Mucosa of rectum (tissue), 2 donors: ENCODE data around the gene PYDC2.

ENCODE experiments used
- H3K27ac ChIP-seq, 2 donors: one replicate each; pipeline ENCODE4 v1.7.0; 2013; ENCODE audit warnings: inconsistent platforms in 2 of 2, low read depth in 2 of 2, low read length in 2 of 2
- H3K27me3 ChIP-seq, 2 donors: one replicate each; pipeline ENCODE4 v1.7.0; 2013; ENCODE audit warnings: low read length in 2 of 2; ENCODE audit not compliant: control insufficient read depth in 2 of 2, insufficient read depth in 2 of 2
- H3K36me3 ChIP-seq, 2 donors: one replicate each; pipeline ENCODE4 v1.7.0; 2013; ENCODE audit warnings: low read length in 2 of 2; ENCODE audit not compliant: control insufficient read depth in 2 of 2, insufficient read depth in 2 of 2
- H3K4me1 ChIP-seq, 2 donors: one replicate each; pipeline ENCODE4 v1.7.0; 2013; ENCODE audit warnings: low read length in 2 of 2, mild to moderate bottlenecking in 1 of 2; ENCODE audit not compliant: control insufficient read depth in 2 of 2, insufficient read depth in 2 of 2
- H3K4me3 ChIP-seq, 2 donors: one replicate each; pipeline ENCODE4 v1.7.0; 2013; ENCODE audit warnings: low read length in 2 of 2
- H3K9ac ChIP-seq, 2 donors: one replicate each; pipeline ENCODE4 v1.7.0; 2013; ENCODE audit warnings: low read length in 2 of 2, low read depth in 1 of 2, mild to moderate bottlenecking in 1 of 2
- H3K9me3 ChIP-seq, 2 donors: one replicate each; pipeline ENCODE4 v1.7.0; 2013; ENCODE audit warnings: low read length in 2 of 2; ENCODE audit not compliant: control insufficient read depth in 2 of 2
- donor health status: healthy.
- donor health status: Normal muscosa, but diverticular disease.

PYDC2 gene

DNA sequence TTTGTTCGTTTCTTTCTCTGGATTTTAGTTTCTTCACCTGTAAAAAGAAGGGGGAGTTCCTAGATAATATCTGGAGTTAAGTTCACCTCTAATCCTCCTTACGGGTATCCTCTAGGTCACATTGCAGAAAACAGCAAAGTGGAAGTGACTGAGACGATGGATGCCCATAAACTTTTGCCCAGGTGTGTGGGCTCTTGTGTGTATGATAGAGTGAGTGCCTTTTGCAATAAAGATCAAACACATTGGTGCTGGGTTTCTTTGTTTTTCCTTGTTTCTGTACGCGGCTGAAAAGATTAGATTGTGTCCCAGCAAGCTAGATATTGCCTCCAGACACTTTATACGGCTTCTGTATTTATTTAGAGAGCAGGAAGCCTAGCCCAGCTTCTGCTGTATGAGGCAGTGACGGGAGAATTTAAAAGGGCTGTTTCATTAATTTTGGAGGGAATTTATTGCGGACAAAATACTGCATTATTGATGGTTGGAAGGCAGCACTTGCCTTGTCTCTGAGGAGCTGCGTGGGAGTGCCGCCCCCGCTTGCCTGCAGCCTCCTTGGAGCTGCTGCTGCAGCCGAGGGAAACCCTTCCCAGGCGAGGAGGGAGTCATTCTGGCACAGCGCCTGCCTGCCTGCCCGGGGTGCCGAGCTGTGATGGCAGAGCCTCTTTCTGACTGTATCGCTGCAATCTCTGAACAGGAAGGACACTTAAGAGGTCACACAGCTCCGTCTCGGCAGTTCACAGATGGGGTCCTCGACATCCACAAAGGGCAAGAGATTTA lies 38.5 kb downstream of the PYDC2 start:
- no peaks in the 10 kb centered on the region for H3K36me3 ChIP-seq
- H3K4me1 ChIP-seq: no peaks in the 10 kb centered on the region
- H3K27ac ChIP-seq: no peak overlapping the region
- no peaks in the 10 kb centered on the region for H3K27me3 ChIP-seq
- no peaks in the 10 kb centered on the region for H3K9me3 ChIP-seq
- H3K4me3 ChIP-seq: no peak overlapping the region
- no peak overlapping the region for H3K9ac ChIP-seq

DNA sequence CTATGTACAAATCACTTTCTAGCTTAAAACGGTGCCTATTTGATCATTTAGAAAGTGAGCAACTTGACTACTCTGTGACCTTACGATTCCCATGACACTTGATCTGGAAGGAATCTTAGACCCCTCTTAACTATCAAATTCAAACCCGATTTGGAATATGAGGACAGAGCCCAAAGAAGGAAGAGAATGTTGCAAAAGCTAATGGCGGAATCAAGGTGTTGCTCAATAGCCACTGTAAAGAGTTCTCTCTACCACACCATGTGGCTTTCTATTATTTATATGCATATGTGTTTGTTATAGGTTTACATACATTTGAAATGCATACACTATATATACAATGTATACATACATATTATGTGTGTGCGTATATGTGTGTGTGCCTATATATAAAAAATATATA lies 39.9 kb downstream of the PYDC2 start:
- no peak overlapping the region for H3K4me3 ChIP-seq
- H3K9ac ChIP-seq: no peak overlapping the region
- H3K9me3 ChIP-seq: no peaks in the 10 kb centered on the region
- H3K4me1 ChIP-seq: no peaks in the 10 kb centered on the region
- H3K27me3 ChIP-seq: no peaks in the 10 kb centered on the region
- no peaks in the 10 kb centered on the region for H3K36me3 ChIP-seq
- no peak overlapping the region for H3K27ac ChIP-seq

DNA sequence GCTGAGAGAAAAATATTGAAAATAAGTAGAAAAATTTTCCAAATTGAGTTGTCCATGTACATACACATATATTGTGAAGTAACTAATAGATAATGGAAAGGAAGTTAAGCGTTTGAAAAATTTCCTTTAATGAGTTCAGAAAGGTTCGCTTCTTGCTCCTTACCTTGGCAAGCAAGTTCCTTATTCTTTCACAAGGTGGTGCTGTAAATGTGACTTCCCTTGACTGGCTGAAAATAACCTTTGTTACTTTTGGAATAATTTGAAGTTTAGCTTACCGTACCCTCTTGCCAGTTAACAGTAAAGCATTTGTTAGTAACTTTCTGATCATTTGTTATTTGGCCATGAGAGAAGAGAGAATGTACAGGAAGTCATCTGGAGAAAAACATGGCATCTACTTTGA lies 41.6 kb downstream of the PYDC2 start:
- no peaks in the 10 kb centered on the region for H3K4me1 ChIP-seq
- no peak overlapping the region for H3K27ac ChIP-seq
- H3K4me3 ChIP-seq: no peak overlapping the region
- H3K36me3 ChIP-seq: no peaks in the 10 kb centered on the region
- no peak overlapping the region for H3K9ac ChIP-seq
- no peaks in the 10 kb centered on the region for H3K9me3 ChIP-seq
- no peaks in the 10 kb centered on the region for H3K27me3 ChIP-seq

DNA sequence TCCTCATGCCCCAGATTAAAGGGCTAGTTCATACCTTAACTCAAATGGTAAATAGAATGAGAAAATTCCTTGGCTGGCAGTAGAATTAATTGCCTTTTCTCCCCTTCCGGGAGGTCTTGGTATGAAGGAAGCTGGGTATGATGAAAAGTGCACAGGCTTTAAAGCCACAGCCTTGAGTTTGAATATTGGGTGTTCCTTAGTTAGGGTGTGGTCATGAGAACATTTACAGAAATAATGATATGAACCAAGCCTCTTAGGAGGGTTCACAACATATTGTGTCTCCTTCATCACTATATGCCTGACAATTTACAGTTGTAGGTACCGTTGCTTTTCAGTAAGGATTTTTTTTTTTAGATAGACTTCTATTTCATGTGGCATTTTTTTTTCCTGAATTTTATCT lies 48.1 kb downstream of the PYDC2 start:
- no peaks in the 10 kb centered on the region for H3K36me3 ChIP-seq
- no peak overlapping the region for H3K9ac ChIP-seq
- no peaks in the 10 kb centered on the region for H3K4me1 ChIP-seq
- no peak overlapping the region for H3K27ac ChIP-seq
- no peaks in the 10 kb centered on the region for H3K27me3 ChIP-seq
- H3K9me3 ChIP-seq: no peaks in the 10 kb centered on the region
- H3K4me3 ChIP-seq: no peak overlapping the region
